PC-9 (cell line): ENCODE data around the gene DUOXA2. TPM values are rescaled to one million over a fixed set of nuclear protein-coding genes. Genes with fewer than 3 reads are reported as not detected.

Experiments used
- BruUV-seq: library from RNA; stranded (reverse); fragments of 400-500 nt; replicated peaks from 2 replicates; lab custom pipeline; 2021; lab: Mats Ljungman, UMichigan
- CTCF ChIA-PET: fragments of 300-600 bp; sonication (Branson Sonifier 250); formaldehyde crosslinking; loops from one replicate; lab custom pipeline; 2022; ENCODE audit warnings: antibody characterized with exemption; lab: Charles Lee
- POLR2A ChIA-PET: fragments of 300-600 bp; sonication (Branson Sonifier 250); formaldehyde crosslinking; loops from one replicate; lab custom pipeline; 2022; ENCODE audit warnings: antibody characterized with exemption; ENCODE audit not compliant: unreplicated experiment; lab: Charles Lee
- DNase-seq, 2 experiments: peaks; one replicate each; pipeline versions ENCODE4 v3.0.0 to v3.0.0-alpha.2; 2015 to 2022; ENCODE audit warnings: mixed read lengths in 1 of 2
- H2AFZ ChIP-seq: fragments of 200-600 bp; sonication (generic); 2 replicates; pipeline ENCODE4 v1.8.1; 2017; ENCODE audit warnings: antibody characterized with exemption
- H3F3A ChIP-seq: fragments of 200-600 bp; sonication (generic); 2 replicates; pipeline ENCODE4 v1.8.1; 2017; ENCODE audit warnings: antibody characterized with exemption, mild to moderate bottlenecking, low read depth; ENCODE audit not compliant: insufficient read depth
- H3K27ac ChIP-seq: fragments of 200-600 bp; sonication (generic); 2 replicates; pipeline ENCODE4 v1.6.1; 2016; ENCODE audit warnings: mixed run types
- H3K27me3 ChIP-seq: fragments of 200-600 bp; sonication (generic); 2 replicates; pipeline ENCODE4 v1.6.1; 2016; ENCODE audit warnings: low read depth, mixed run types; ENCODE audit not compliant: insufficient read depth
- H3K36me3 ChIP-seq: fragments of 200-600 bp; sonication (generic); 2 replicates; pipeline ENCODE4 v1.6.1; 2016; ENCODE audit warnings: low read depth, mixed run types
- H3K4me1 ChIP-seq: fragments of 200-600 bp; sonication (generic); replicated peaks from 2 replicates; pipeline ENCODE4 v1.6.1; 2016; ENCODE audit warnings: mixed run types; ENCODE audit not compliant: insufficient read depth
- H3K4me2 ChIP-seq: fragments of 200-600 bp; sonication (generic); 2 replicates; pipeline ENCODE4 v1.6.1; 2017; ENCODE audit warnings: mixed run types
- H3K4me3 ChIP-seq: fragments of 200-600 bp; sonication (generic); 2 replicates; pipeline ENCODE4 v1.6.1; 2016; ENCODE audit warnings: mixed run types
- H3K79me2 ChIP-seq: fragments of 200-600 bp; sonication (generic); 2 replicates; pipeline ENCODE4 v1.6.1; 2017; ENCODE audit warnings: low read depth, mixed run types
- H3K9me2 ChIP-seq: fragments of 200-600 bp; sonication (generic); 2 replicates; pipeline ENCODE4 v1.8.1; 2017; ENCODE audit warnings: mild to moderate bottlenecking; ENCODE audit not compliant: insufficient read depth
- H3K9me3 ChIP-seq: fragments of 200-600 bp; sonication (generic); 2 replicates; pipeline ENCODE4 v1.8.1; 2016; ENCODE audit warnings: low read depth; ENCODE audit not compliant: insufficient read depth
- H4K20me1 ChIP-seq: fragments of 200-600 bp; sonication (generic); 2 replicates; pipeline ENCODE4 v1.8.1; 2017; ENCODE audit not compliant: insufficient read depth
- CTCF ChIP-seq: fragments of 200-600 bp; sonication (generic); conservative IDR thresholded peaks from 2 replicates; pipeline ENCODE4 v1.6.1; 2017; ENCODE audit warnings: mixed run types, antibody characterized with exemption, mild to moderate bottlenecking, moderate library complexity
- EZH2 ChIP-seq: fragments of 200-600 bp; sonication (generic); IDR thresholded peaks from 2 replicates; pipeline ENCODE4 v1.8.0; 2017; ENCODE audit warnings: antibody characterized with exemption, low read depth
- intact Hi-C: fragments of 100-400 bp; cut with micrococcal nuclease; formaldehyde crosslinking; loops from one replicate; pipeline ENCODE4 v1.10.0; 2022; ENCODE audit not compliant: unreplicated experiment
- total RNA-seq: library from RNA; stranded (reverse); gene quantifications from 2 replicates; pipeline ENCODE4 v1.2.3, GENCODE V29; 2021

DUOXA2 gene
- total RNA-seq, 1 experiment from 2014 or later, result not detected

DNA sequence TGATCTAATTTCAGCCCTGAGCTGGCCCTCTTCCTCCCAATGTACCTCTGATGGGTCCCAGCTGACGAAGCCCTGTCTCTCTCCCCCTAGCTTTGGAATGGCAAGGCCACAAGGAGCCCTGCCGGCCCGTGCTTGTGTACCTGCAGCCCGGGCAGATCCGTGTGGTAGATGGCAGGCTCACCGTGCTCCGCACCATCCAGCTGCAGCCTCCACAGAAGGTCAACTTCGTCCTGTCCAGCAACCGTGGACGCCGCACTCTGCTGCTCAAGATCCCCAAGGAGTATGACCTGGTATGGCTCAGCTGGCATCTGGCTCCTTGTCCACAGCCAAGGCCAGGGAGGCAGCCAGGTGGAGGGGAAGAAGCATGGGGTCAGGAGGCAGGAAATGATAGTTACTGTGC is 29.8 kb downstream of the DUOXA2 start:
- intact Hi-C loops, result no loop called here

GRCh38 chr15:45144775-45145174 is 30.6 kb downstream of the DUOXA2 start:
- TF ChIP-seq CTCF (no peak), EZH2 (no peak)
- Histone ChIP-seq H4K20me1 (no peaks in the 10 kb centered on the region), H3K9me2 (no peaks in the 10 kb centered on the region), H3K27me3 (no peaks in the 10 kb centered on the region), H3K4me2 (no peak overlapping the region), H2AFZ (no peak overlapping the region), H3K4me3 (no peak overlapping the region), H3K79me2 (no peaks in the 10 kb centered on the region), H3K27ac (no peak overlapping the region), H3F3A (peaks cover 4% of the 10 kb centered on the region; the same call in 1 of the 2 replicates), H3K9me3 (no peaks in the 10 kb centered on the region), H3K36me3 (no peaks in the 10 kb centered on the region), H3K4me1 (peaks cover 15% of the 10 kb centered on the region)
- intact Hi-C loops, result no loop called here
- POLR2A ChIA-PET, result no interaction called here
- CTCF ChIA-PET, result no interaction called here
- BruUV-seq, result no TSS peak
- no peak for DNase-seq

More for the DNA sequence above, 29.8 kb downstream of the DUOXA2 start:
- BruUV-seq, result no TSS peak
- TF ChIP-seq CTCF (no peak), EZH2 (no peak)
- Histone ChIP-seq H4K20me1 (no peaks in the 10 kb centered on the region), H3K36me3 (no peaks in the 10 kb centered on the region), H3K4me3 (no peak overlapping the region), H3K4me1 (peaks cover 15% of the 10 kb centered on the region), H3K9me2 (no peaks in the 10 kb centered on the region), H3K27me3 (no peaks in the 10 kb centered on the region), H3F3A (peaks cover 4% of the 10 kb centered on the region; the same call in 1 of the 2 replicates), H2AFZ (no peak overlapping the region), H3K79me2 (no peaks in the 10 kb centered on the region), H3K9me3 (no peaks in the 10 kb centered on the region), H3K27ac (no peak overlapping the region), H3K4me2 (no peak overlapping the region)
- ChIA-PET POLR2A (no interaction called here), CTCF (no interaction called here)
- no peak for DNase-seq

DNA sequence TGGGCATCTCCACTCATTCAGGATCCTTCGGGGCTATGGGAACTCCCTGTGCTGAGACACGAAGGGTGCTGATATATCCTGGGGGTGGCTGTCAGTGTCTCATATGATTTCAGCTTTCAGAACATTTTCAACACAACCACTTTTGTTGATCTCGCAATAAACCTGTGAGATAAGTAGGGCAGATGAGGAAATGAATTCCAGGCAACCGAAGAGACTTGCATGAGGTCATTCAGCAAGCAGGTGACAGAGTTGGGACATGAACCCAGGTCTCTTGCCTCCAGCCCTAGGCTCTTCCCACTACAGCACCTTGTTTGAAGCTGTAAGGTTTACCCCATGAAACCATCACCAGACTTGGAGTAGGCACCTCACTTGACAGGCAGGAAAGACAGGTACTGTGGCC is 32.3 kb downstream of the DUOXA2 start:
- Histone ChIP-seq H3K79me2 (no peaks in the 10 kb centered on the region), H3K4me3 (no peak overlapping the region), H3K36me3 (no peaks in the 10 kb centered on the region), H3K27me3 (no peaks in the 10 kb centered on the region), H3K27ac (peak overlapping the region; percentile 9; the same call in 1 of the 2 replicates), H4K20me1 (no peaks in the 10 kb centered on the region), H3K9me3 (no peaks in the 10 kb centered on the region), H3K4me1 (peaks cover 15% of the 10 kb centered on the region), H3K9me2 (no peaks in the 10 kb centered on the region), H2AFZ (no peak overlapping the region), H3K4me2 (0 out of 2 replicates have a peak overlapping the region, but pooled peaks have one; percentile 31), H3F3A (peaks cover 4% of the 10 kb centered on the region; the same call in 1 of the 2 replicates)
- CTCF ChIA-PET, result interaction anchor here (0.5 kb wide), 1 partner anchor 80 kb away, joined by 10 read pairs; no protein-coding TSS in a partner anchor
- intact Hi-C loops, result no loop called here
- TF ChIP-seq EZH2, result no peak
- TF ChIP-seq CTCF, result no peak
- POLR2A ChIA-PET, result interaction anchor here (0.5 to 0.6 kb wide), 3 partner anchors 12 to 21 kb away, joined by 3 to 19 read pairs (median 4); no protein-coding TSS in a partner anchor
- peak; percentile 22 to 71 for DNase-seq
- BruUV-seq, result no TSS peak
